Right forelimb (tissue), 1 donor: ENCODE data around the gene TJP1.

Experiments
- DNase-seq: peaks from one replicate; pipeline ENCODE4 v3.0.0-alpha.2; 2018

TJP1 gene

DNA sequence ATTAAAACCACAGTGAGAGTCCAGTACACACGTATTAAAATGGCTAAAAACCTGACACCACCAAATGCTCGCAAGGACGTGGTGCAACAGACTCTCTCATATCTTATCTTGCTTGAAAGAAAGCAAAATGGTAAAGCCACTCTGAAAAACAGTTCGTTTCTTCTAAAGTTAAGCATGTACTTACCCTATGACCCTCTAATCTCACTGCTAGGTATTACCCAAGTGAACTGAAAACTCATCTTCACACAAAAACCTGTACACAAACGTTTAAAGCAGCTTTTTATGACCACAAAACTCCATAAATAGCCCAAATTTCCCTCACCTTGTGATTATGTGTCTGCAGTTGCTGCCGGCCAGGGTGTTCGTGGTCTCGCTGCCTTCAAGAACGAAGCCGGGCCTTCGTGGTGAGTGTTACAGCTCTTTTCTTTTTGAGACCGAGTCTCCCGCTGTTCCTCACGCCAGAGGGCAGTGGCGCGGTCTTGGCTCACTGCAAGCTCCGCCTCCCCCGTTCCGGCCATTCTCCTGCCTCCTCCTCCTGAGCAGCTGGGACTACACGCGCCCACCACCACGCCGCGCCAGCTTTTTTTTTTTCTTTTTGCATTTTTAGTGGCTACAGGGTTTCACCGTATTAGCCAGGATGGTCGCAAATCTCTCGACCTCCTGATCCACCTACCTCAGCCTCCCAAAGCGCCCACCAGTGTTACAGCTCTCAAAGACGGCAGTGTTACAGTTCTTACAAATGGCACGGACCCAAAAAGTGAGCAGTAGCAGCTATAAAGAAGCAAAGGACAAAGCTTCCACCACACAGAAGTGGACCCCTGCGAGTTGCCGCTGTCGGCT lies 165.4 kb downstream of the TJP1 start:
- DNase-seq, result no peak

DNA sequence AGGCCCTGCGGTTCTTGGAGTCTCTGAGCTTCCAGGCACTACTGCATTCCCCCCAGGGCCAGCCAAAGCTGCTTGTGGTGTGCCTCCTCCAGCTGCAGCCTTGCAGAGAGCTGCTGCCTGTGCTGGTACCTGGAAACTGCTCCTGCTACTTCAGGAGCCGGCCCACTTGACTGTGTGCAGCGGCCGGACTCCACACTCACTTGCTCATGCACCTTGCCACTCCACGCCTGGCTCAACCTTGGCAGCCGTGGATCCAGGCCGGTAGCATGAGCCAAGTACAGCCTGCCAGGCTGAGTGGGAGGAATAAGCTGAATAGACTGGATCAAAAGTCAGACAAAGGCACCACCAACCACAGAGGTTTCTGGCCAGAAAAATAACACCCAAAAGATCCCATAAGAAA lies 169.7 kb downstream of the TJP1 start:
- no peak for DNase-seq

DNA sequence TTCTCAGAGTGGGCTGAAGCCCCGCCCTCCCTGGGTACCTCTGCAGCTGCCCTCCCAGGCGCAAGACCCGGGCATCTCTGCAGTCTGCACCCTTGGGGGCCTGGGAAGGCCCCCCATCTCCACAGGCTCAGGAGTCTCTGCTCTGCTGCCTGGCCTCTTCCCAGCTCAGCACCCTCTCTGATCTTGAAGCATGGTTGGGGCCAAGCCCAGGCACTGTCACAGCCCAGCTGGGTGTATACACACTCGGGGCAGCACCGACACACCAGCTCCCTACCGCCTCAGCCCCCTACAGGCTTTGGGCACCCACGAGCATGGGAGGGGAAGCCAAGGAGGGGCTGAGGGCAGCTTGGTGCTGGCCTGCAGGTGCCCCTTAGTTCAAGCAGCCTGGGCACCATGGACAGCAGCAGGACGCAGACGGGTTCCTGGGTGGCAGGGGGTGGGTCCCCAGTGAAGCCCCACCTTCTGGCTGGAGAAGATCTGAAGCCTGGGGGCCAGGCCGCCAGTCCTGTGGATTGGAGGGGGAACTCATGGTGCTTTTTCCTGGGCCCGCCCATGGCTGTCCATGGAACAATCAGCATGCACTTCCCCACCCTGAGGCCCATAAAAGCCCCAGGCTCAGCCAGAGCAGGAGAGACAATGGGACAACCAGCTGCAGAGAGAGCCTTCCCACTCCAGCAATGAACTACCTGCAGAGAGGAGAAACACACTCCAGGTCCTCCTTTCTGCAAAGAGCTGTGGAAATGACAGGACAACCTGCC lies 170.6 kb downstream of the TJP1 start:
- no peak for DNase-seq
